ENCODE results near the gene PLEKHA4. TPM values are rescaled to one million over a fixed set of nuclear protein-coding genes. Genes with fewer than 3 reads are reported as not detected.
A peak's percentile ranks its signal among the peaks of the same experiment; 100 is the strongest.

The PLEKHA4 gene
- total and polyA plus RNA-seq, 12 donors, result 18.5 to 70.6 (median 28.0) TPM

DNA sequence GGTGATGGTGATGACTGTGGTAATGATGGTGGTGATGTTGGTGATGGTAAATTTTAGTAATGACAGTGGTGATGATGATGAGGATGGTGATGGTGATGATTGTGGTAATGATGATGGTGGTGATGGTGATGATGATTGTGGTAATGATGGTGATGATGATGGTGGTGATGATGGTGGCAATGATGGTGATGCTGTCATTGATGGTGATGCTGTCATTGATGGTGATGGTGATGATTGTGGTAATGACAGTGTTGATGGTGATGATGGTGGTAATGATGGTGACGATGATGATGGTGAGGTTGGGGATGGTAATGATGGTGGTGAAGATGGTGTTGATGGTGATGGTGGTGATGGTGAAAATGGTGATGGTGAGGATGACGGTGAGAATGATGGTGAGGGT lies 45.9 kb downstream of the PLEKHA4 start:
- no peak for DNase-seq
- Histone ChIP-seq H3K27ac (no peak overlapping the region), H3K9me3 (no peaks in the 10 kb centered on the region), H3K4me1 (peaks cover 0 to 15% (median 9%) of the 10 kb centered on the region in 9 donors), H3K4me3 (no peak overlapping the region), H3K36me3 (peaks cover 0 to 3% (median 0%) of the 10 kb centered on the region in 9 donors), H3K27me3 (no peaks in the 10 kb centered on the region)
- no peak for ATAC-seq
- 98 to 99% methylated on average over 2 of the region's 2 CpGs for whole genome bisulfite sequencing, 2 donors
- intact Hi-C loops (cut with DNase I), result no loop called here
- TF ChIP-seq CTCF (IDR thresholded peaks at IDR 0.05), result no peak

- ATAC-seq, result no peak
Observed at GRCh38 chr19:48821633-48822032, 46.8 kb downstream of the PLEKHA4 start.

DNA sequence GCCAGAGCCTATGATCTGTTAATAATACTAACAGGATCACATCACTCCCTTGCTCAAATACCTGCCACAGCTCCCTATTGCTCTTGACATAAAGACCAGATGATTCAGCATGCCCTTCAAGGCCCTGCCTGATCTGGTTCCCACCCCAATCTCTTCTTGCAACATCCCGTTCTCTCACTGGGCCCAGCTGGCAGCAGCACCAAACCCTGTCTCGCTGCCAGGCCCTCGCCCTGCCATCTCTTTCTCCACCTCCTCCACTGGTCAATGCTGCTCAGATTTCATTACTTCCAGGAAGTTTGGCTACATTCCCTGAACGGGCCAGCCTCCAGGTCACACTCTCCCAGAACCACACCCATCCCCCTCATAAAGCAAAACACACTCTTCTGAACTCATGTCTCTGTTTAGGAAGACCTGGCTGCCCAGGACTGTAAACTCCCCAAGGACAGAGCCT lies 49.0 kb downstream of the PLEKHA4 start:
- no peak for TF ChIP-seq CTCF (IDR thresholded peaks at IDR 0.05)
- Histone ChIP-seq H3K36me3 (peaks cover 0 to 3% (median 0%) of the 10 kb centered on the region in 9 donors), H3K27me3 (no peaks in the 10 kb centered on the region), H3K4me1 (peaks cover 0 to 23% (median 9%) of the 10 kb centered on the region in 9 donors), H3K9me3 (no peaks in the 10 kb centered on the region), H3K27ac (peak overlapping the region in 9 of 10 donors; percentile 10 to 70 (median 51)), H3K4me3 (no peak overlapping the region)
- peak; percentile 84 to 97 (median 92) for ATAC-seq
- WGBS, 2 donors, result 13 to 19% methylated on average over 4 of the region's 4 CpGs
- intact Hi-C loops (cut with DNase I), result no loop called here
- peak; percentile 79 to 85 for DNase-seq

More at GRCh38 chr19:48821633-48822032, 46.8 kb downstream of the PLEKHA4 start:
- no peaks in the 10 kb centered on the region for H3K27me3 ChIP-seq
- H3K36me3 ChIP-seq, result peaks cover 0 to 3% (median 0%) of the 10 kb centered on the region in 9 donors
- intact Hi-C loops (cut with DNase I), result no loop called here
- no peaks in the 10 kb centered on the region for H3K9me3 ChIP-seq
- H3K4me3 ChIP-seq, result no peak overlapping the region
- no peak overlapping the region for H3K27ac ChIP-seq
- no peak for DNase-seq
- H3K4me1 ChIP-seq, result peaks cover 0 to 15% (median 9%) of the 10 kb centered on the region in 9 donors
- TF ChIP-seq CTCF (IDR thresholded peaks at IDR 0.05), result no peak
- 77 to 83% methylated on average over 5 of the region's 5 CpGs for WGBS, 2 donors

GRCh38 chr19:48818234-48818820 lies 50.1 kb downstream of the PLEKHA4 start:
- ATAC-seq, result no peak
- no peak for TF ChIP-seq CTCF (IDR thresholded peaks at IDR 0.05)
- intact Hi-C loops (cut with DNase I), result no loop called here

More at GRCh38 chr19:48818234-48818820, 50.1 kb downstream of the PLEKHA4 start:
- 85% methylated on average over 9 of the region's 9 CpGs for WGBS, 2 donors
- Histone ChIP-seq H3K36me3 (peaks cover 0 to 3% (median 0%) of the 10 kb centered on the region in 9 donors), H3K4me3 (no peak overlapping the region), H3K9me3 (no peaks in the 10 kb centered on the region), H3K27me3 (no peaks in the 10 kb centered on the region), H3K27ac (peak overlapping the region in 3 of 10 donors; percentile 50 to 63 (median 63)), H3K4me1 (peaks cover 0 to 23% (median 9%) of the 10 kb centered on the region in 9 donors)
- DNase-seq, result no peak
